PFSK-1 (cell line): ENCODE measurements around the gene MATN4.

Experiments used
- FOXP2 ChIP-seq: optimal IDR thresholded peaks from 2 replicates; pipeline ENCODE3; 2011; ENCODE audit warnings: borderline replicate concordance, control low read depth, inconsistent platforms; ENCODE audit not compliant: insufficient read depth; ENCODE audit errors: extremely low read length, extremely low read depth
- POLR2AphosphoS5 ChIP-seq: IDR thresholded peaks from 2 replicates; pipeline ENCODE4 v1.6.1; 2012; ENCODE audit warnings: low read depth, mild to moderate bottlenecking, control low read depth, low read length, moderate library complexity
- SIN3A ChIP-seq: IDR thresholded peaks from 2 replicates; pipeline ENCODE4 v1.6.1; 2012; ENCODE audit warnings: mild to moderate bottlenecking, low read length, moderate library complexity, borderline replicate concordance; ENCODE audit not compliant: insufficient read depth
- TAF1 ChIP-seq: IDR thresholded peaks from 2 replicates; pipeline ENCODE4 v1.6.1; 2012; ENCODE audit warnings: low read length, control low read depth, borderline replicate concordance; ENCODE audit not compliant: insufficient read depth
- TF ChIP-seq, protein P1 (sequence below), 2 experiments: IDR thresholded peaks; 2 replicates each; pipeline versions ENCODE4 v1.6.1 to v1.8.0; 2011 to 2012; ENCODE audit warnings: low read depth in 2 of 2, low read length in 2 of 2, control low read depth in 1 of 2, inconsistent platforms in 1 of 2, mild to moderate bottlenecking in 1 of 2, moderate library complexity in 1 of 2; ENCODE audit not compliant: insufficient read depth in 1 of 2

The MATN4 gene

GRCh38 chr20:45257161-45257560 is 50.9 kb downstream of the MATN4 start:
- no peak for TF ChIP-seq POLR2AphosphoS5
- TF ChIP-seq, protein P1, sequence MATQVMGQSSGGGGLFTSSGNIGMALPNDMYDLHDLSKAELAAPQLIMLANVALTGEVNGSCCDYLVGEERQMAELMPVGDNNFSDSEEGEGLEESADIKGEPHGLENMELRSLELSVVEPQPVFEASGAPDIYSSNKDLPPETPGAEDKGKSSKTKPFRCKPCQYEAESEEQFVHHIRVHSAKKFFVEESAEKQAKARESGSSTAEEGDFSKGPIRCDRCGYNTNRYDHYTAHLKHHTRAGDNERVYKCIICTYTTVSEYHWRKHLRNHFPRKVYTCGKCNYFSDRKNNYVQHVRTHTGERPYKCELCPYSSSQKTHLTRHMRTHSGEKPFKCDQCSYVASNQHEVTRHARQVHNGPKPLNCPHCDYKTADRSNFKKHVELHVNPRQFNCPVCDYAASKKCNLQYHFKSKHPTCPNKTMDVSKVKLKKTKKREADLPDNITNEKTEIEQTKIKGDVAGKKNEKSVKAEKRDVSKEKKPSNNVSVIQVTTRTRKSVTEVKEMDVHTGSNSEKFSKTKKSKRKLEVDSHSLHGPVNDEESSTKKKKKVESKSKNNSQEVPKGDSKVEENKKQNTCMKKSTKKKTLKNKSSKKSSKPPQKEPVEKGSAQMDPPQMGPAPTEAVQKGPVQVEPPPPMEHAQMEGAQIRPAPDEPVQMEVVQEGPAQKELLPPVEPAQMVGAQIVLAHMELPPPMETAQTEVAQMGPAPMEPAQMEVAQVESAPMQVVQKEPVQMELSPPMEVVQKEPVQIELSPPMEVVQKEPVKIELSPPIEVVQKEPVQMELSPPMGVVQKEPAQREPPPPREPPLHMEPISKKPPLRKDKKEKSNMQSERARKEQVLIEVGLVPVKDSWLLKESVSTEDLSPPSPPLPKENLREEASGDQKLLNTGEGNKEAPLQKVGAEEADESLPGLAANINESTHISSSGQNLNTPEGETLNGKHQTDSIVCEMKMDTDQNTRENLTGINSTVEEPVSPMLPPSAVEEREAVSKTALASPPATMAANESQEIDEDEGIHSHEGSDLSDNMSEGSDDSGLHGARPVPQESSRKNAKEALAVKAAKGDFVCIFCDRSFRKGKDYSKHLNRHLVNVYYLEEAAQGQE (IDR thresholded peaks at IDR 0.05; ENCODE audit: insufficient read depth in 1 of 2, low read depth in 2 of 2, low read length in 2 of 2), result no peak

GRCh38 chr20:45254383-45255262 is 53.5 kb downstream of the MATN4 start, which contains the start of gene SLPI:
Gene SLPI, minus strand, starts transcription at chr20:45254564. Its CDS starts 21 bp downstream, at chr20:45254543.
- no peak for TF ChIP-seq SIN3A
- TF ChIP-seq FOXP2, result no peak
- TF ChIP-seq, protein P1 (IDR thresholded peaks at IDR 0.05; ENCODE audit: insufficient read depth in 1 of 2, low read depth in 2 of 2, low read length in 2 of 2), result no peak
- no peak for TF ChIP-seq TAF1
- TF ChIP-seq POLR2AphosphoS5, result no peak

DNA sequence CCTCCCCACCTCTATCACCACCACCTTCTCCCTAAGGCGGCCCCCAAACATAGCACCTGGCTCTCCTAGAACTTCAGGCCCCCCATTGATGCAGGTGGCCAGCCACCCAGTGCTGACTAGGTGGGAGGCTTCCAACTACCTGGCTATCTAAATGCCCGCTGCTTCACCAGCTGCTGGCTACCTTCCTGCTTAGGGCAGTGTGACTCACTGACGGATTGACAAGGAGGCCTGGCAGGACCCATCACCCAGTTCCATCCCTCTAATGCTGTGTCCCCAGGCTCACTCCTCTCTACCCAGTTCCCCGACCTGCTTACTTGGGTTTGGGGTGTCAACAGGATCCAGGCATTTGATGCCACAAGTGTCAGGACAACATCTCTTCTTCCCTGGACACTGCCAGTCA is 54.8 kb downstream of the MATN4 start:
- TF ChIP-seq POLR2AphosphoS5 (no peak), FOXP2 (no peak), TAF1 (no peak), SIN3A (no peak)
- TF ChIP-seq, protein P1 (IDR thresholded peaks at IDR 0.05; ENCODE audit: insufficient read depth in 1 of 2, low read depth in 2 of 2, low read length in 2 of 2), result no peak

- TF ChIP-seq TAF1 (no peak), FOXP2 (no peak), SIN3A (no peak), POLR2AphosphoS5 (no peak)
- TF ChIP-seq, protein P1 (IDR thresholded peaks at IDR 0.05; ENCODE audit: insufficient read depth in 1 of 2, low read depth in 2 of 2, low read length in 2 of 2), result no peak
Observed at GRCh38 chr20:45251884-45252560, 56.1 kb downstream of the MATN4 start.

DNA sequence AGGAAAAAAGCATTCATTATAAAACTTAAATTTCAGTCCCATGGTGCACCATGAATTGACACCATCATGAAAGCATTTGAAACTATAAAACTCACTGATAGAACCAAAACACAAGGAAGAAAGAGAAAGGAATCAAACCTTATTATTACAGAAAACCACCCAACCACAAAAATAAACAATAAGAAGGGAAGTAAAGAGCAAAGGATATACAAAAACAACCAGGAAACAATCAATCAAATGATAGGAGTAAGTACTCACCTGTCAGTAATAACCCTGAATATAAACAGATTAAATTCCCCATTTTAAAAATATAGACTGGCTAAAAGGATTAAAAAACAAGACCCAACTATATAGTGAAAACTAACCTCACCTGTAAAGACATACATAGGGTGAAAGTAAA is 59.5 kb downstream of the MATN4 start:
- TF ChIP-seq, protein P1 (IDR thresholded peaks at IDR 0.05; ENCODE audit: insufficient read depth in 1 of 2, low read depth in 2 of 2, low read length in 2 of 2), result no peak
- TF ChIP-seq POLR2AphosphoS5 (no peak), FOXP2 (no peak), SIN3A (no peak), TAF1 (no peak)
